WTC11 (cell line): ENCODE results near the gene WNK2. TPM values are rescaled to one million over a fixed set of nuclear protein-coding genes. Genes with fewer than 3 reads are reported as not detected.

Experiments used
- ATAC-seq: fragments of 200-7000 bp; cut with Tn5 transposase; 2 replicates; pipeline ENCODE4 v1.10.0; 2021; ENCODE audit warnings: mild to moderate bottlenecking, moderate library complexity
- CTCF ChIA-PET: fragments of 300-600 bp; sonication (Branson Sonifier 250); formaldehyde crosslinking; loops from one replicate; lab custom pipeline; 2021; ENCODE audit warnings: antibody characterized with exemption; lab: Charles Lee
- POLR2A ChIA-PET: fragments of 350-600 bp; sonication (Branson Sonifier 250); formaldehyde crosslinking; loops from one replicate; lab custom pipeline; 2021; ENCODE audit warnings: antibody characterized with exemption; lab: Charles Lee
- DNase-seq: peaks from one replicate; pipeline ENCODE4 v3.0.0; 2021; ENCODE audit warnings: low spot score
- H3K27ac Mint-ChIP-seq: 2 replicates; pipeline ENCODE4 v1.8.0; 2021; ENCODE audit warnings: mixed read lengths
- H3K27me3 Mint-ChIP-seq: 2 replicates; pipeline ENCODE4 v1.8.0; 2021; ENCODE audit warnings: low read depth, mild to moderate bottlenecking, moderate library complexity, mixed read lengths
- H3K36me3 Mint-ChIP-seq: 2 replicates; pipeline ENCODE4 v1.8.0; 2021; ENCODE audit warnings: mixed read lengths
- H3K4me1 Mint-ChIP-seq: 2 replicates; pipeline ENCODE4 v1.8.0; 2022; ENCODE audit warnings: mixed read lengths
- H3K4me3 Mint-ChIP-seq: 2 replicates; pipeline ENCODE4 v1.8.0; 2021; ENCODE audit warnings: mild to moderate bottlenecking, moderate library complexity, mixed read lengths
- H3K9me3 Mint-ChIP-seq: 2 replicates; pipeline ENCODE4 v1.8.0; 2021; ENCODE audit warnings: mixed read lengths
- CREM ChIP-seq: sonication (generic); formaldehyde crosslinking; IDR thresholded peaks from 2 replicates; pipeline ENCODE4 v1.8.1; 2022; ENCODE audit warnings: mild to moderate bottlenecking, missing genetic modification reagents, moderate library complexity
- ETV6 ChIP-seq: sonication (generic); formaldehyde crosslinking; IDR thresholded peaks from 2 replicates; pipeline ENCODE4 v1.8.1; 2022; ENCODE audit warnings: mild to moderate bottlenecking, missing genetic modification reagents
- FOXP1 ChIP-seq: sonication (generic); formaldehyde crosslinking; IDR thresholded peaks from 2 replicates; pipeline ENCODE4 v1.8.0; 2022; ENCODE audit warnings: missing genetic modification reagents, mild to moderate bottlenecking, moderate library complexity, borderline replicate concordance
- NR3C1 ChIP-seq: sonication (generic); formaldehyde crosslinking; conservative IDR thresholded peaks from 2 replicates; pipeline ENCODE4 v1.8.1; 2023; ENCODE audit warnings: low read depth, mild to moderate bottlenecking, missing genetic modification reagents
- RELA ChIP-seq: sonication (generic); formaldehyde crosslinking; IDR thresholded peaks from 2 replicates; pipeline ENCODE4 v1.8.1; 2022; ENCODE audit warnings: missing genetic modification reagents, mild to moderate bottlenecking, borderline replicate concordance
- TEAD1 ChIP-seq: sonication (generic); formaldehyde crosslinking; IDR thresholded peaks from 2 replicates; pipeline ENCODE4 v1.8.0; 2022; ENCODE audit warnings: mild to moderate bottlenecking, missing genetic modification reagents
- ZBTB21 ChIP-seq: sonication (generic); formaldehyde crosslinking; IDR thresholded peaks from 2 replicates; pipeline ENCODE4 v1.8.1; 2023; ENCODE audit warnings: mild to moderate bottlenecking, missing genetic modification reagents, borderline replicate concordance
- ZNF138 ChIP-seq: sonication (generic); formaldehyde crosslinking; conservative IDR thresholded peaks from 2 replicates; pipeline ENCODE4 v1.8.1; 2022; ENCODE audit warnings: mild to moderate bottlenecking, moderate library complexity, missing genetic modification reagents
- ZNF317 ChIP-seq: sonication (generic); formaldehyde crosslinking; IDR thresholded peaks from 2 replicates; pipeline ENCODE4 v1.8.1; 2023; ENCODE audit warnings: low read depth, mild to moderate bottlenecking, moderate library complexity, missing genetic modification reagents, borderline replicate concordance
- total RNA-seq: library from RNA; stranded (reverse); gene quantifications from 3 replicates; pipeline ENCODE4 v1.2.3, GENCODE V29; 2021
- TF ChIP-seq, protein P1 (sequence below): sonication (generic); formaldehyde crosslinking; IDR thresholded peaks from 2 replicates; pipeline ENCODE4 v1.8.1; 2022; ENCODE audit warnings: mild to moderate bottlenecking, moderate library complexity, missing genetic modification reagents
- TF ChIP-seq, protein P2 (sequence below): fragments of 250-450 bp; sonication (Bioruptor Pico); IDR thresholded peaks from 2 replicates; pipeline ENCODE4 v2.1.2; 2022; ENCODE audit warnings: mild to moderate bottlenecking, moderate library complexity
- TF ChIP-seq, protein P3 (sequence below): sonication (generic); formaldehyde crosslinking; IDR thresholded peaks from 2 replicates; pipeline ENCODE4 v1.8.1; 2022; ENCODE audit warnings: mild to moderate bottlenecking, missing genetic modification reagents, moderate library complexity, borderline replicate concordance
- TF ChIP-seq, protein P4 (sequence below): sonication (generic); formaldehyde crosslinking; IDR thresholded peaks from 2 replicates; pipeline ENCODE4 v1.8.0; 2023; ENCODE audit warnings: mild to moderate bottlenecking, missing genetic modification reagents
- TF ChIP-seq, protein P5 (sequence below): sonication (generic); formaldehyde crosslinking; IDR thresholded peaks from 2 replicates; pipeline ENCODE4 v1.8.0; 2022; ENCODE audit warnings: mild to moderate bottlenecking, missing genetic modification reagents
- TF ChIP-seq, protein P6 (sequence below): sonication (generic); formaldehyde crosslinking; IDR thresholded peaks from 2 replicates; pipeline ENCODE4 v1.8.1; 2022; ENCODE audit warnings: low read depth, missing genetic modification reagents, borderline replicate concordance
- TF ChIP-seq, protein P7 (sequence below): sonication (generic); formaldehyde crosslinking; IDR thresholded peaks from 2 replicates; pipeline ENCODE4 v1.8.0; 2022; ENCODE audit warnings: mild to moderate bottlenecking, missing genetic modification reagents
- TF ChIP-seq, protein P8 (sequence below): sonication (generic); formaldehyde crosslinking; IDR thresholded peaks from 2 replicates; pipeline ENCODE4 v1.8.1; 2023; ENCODE audit warnings: mild to moderate bottlenecking, missing genetic modification reagents, moderate library complexity

WNK2 gene
- total RNA-seq, 1 experiment from 2014 or later = 120 TPM

DNA sequence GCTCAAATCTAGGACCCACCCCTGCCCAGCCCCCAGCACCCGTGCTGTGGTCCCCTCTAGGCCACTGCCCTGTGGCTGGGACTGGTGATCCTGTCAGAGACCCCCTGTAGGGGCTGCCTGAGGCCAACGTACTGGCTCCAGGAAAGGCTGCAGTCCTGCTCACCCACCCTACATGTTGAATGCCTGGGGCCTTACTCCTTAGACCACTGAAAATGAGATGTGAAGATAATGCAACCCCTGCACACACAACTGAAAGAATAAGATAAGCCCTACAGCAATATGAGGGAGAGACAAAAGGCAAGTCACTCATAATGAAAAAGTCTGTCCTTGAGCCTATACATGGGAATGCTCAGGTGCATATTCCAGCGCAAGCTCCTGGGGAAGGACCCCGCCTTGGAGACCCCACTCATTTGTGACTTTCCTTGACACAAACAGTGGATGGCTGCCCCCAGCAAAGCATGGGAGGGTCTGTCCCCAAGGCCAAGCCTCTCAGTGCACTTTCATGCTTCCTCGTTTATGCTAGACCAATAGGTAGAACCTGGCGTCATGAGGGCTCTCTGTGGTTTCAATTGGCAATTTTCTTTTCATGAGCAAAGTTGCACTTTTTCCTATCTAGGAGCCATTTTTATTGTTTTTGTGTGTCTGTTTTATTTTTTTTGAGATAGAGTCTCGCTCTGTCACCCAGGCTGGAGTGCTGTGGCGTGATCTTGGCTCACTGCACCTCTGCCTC lies 12.5 kb upstream of the WNK2 start:
- Mint-ChIP-seq H3K27me3 (peaks cover 3% of the 10 kb centered on the region; the same call in 1 of the 2 replicates), H3K36me3 (no peaks in the 10 kb centered on the region), H3K4me3 (no peak overlapping the region), H3K4me1 (no peaks in the 10 kb centered on the region), H3K9me3 (no peaks in the 10 kb centered on the region), H3K27ac (no peak overlapping the region)
- CTCF ChIA-PET = interaction anchor here (1.2 kb wide), 2 partner anchors 127 to 133 kb away, joined by 3 read pairs; no protein-coding TSS in a partner anchor
- POLR2A ChIA-PET = no interaction called here
- DNase-seq = no peak
- no peak for TF ChIP-seq FOXP1 (CRISPR knock-in tag)
- TF ChIP-seq, protein P1, sequence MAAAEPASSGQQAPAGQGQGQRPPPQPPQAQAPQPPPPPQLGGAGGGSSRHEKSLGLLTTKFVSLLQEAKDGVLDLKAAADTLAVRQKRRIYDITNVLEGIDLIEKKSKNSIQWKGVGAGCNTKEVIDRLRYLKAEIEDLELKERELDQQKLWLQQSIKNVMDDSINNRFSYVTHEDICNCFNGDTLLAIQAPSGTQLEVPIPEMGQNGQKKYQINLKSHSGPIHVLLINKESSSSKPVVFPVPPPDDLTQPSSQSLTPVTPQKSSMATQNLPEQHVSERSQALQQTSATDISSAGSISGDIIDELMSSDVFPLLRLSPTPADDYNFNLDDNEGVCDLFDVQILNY (CRISPR knock-in tag) = no peak
- TF ChIP-seq, protein P2, sequence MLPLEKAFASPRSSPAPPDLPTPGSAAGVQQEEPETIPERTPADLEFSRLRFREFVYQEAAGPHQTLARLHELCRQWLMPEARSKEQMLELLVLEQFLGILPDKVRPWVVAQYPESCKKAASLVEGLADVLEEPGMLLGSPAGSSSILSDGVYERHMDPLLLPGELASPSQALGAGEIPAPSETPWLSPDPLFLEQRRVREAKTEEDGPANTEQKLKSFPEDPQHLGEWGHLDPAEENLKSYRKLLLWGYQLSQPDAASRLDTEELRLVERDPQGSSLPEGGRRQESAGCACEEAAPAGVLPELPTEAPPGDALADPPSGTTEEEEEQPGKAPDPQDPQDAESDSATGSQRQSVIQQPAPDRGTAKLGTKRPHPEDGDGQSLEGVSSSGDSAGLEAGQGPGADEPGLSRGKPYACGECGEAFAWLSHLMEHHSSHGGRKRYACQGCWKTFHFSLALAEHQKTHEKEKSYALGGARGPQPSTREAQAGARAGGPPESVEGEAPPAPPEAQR (CRISPR knock-in tag) = no peak
- TF ChIP-seq, protein P3, sequence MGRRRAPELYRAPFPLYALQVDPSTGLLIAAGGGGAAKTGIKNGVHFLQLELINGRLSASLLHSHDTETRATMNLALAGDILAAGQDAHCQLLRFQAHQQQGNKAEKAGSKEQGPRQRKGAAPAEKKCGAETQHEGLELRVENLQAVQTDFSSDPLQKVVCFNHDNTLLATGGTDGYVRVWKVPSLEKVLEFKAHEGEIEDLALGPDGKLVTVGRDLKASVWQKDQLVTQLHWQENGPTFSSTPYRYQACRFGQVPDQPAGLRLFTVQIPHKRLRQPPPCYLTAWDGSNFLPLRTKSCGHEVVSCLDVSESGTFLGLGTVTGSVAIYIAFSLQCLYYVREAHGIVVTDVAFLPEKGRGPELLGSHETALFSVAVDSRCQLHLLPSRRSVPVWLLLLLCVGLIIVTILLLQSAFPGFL (CRISPR knock-in tag) = no peak
- no peak for ATAC-seq

DNA sequence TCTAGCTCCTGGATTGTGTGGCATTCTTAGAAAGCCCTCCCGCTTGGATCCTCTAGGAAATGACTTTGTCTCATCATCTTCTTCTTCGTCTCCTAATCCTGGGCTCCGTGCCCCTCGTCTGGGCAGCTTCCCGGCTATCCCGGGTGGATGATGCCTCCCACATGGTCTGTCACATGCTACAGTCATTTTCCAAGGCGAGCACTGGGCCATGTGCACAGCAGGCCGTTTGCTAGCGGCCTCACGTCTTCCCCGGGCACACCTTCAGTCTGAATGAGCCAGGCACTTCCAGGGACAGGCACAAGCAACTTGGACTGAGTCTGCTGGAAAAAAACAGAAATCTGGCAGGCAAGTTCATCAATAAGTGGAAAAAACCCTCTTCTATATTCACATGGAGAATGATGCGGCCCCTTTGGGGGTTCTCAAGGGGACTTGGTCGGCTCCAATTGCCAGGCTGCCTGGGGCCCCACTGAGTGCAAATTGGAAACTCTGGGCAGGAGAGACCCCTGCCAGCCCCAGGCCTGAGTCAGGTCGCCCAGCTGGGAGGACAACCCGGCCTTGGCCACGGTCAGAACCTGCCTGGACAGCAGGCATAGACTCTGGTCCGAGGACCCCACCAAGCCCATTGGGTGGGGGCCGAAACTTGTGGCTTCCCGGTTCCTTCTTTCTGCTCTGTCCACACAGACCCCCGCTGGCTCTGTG lies 11.1 kb upstream of the WNK2 start:
- ATAC-seq (no peak), DNase-seq (no peak)
- H3K27ac Mint-ChIP-seq = no peak overlapping the region
- H3K9me3 Mint-ChIP-seq = no peaks in the 10 kb centered on the region
- CTCF ChIA-PET = interaction anchor here (0.6 to 2.7 kb wide), 4 partner anchors 18 to 288 kb away, joined by 3 to 13 read pairs (median 3); no protein-coding TSS in a partner anchor
- TF ChIP-seq, protein P3 (CRISPR knock-in tag) = no peak
- no peak for TF ChIP-seq ZNF138 (CRISPR knock-in tag)
- no peak for TF ChIP-seq RELA
- TF ChIP-seq, protein P4, sequence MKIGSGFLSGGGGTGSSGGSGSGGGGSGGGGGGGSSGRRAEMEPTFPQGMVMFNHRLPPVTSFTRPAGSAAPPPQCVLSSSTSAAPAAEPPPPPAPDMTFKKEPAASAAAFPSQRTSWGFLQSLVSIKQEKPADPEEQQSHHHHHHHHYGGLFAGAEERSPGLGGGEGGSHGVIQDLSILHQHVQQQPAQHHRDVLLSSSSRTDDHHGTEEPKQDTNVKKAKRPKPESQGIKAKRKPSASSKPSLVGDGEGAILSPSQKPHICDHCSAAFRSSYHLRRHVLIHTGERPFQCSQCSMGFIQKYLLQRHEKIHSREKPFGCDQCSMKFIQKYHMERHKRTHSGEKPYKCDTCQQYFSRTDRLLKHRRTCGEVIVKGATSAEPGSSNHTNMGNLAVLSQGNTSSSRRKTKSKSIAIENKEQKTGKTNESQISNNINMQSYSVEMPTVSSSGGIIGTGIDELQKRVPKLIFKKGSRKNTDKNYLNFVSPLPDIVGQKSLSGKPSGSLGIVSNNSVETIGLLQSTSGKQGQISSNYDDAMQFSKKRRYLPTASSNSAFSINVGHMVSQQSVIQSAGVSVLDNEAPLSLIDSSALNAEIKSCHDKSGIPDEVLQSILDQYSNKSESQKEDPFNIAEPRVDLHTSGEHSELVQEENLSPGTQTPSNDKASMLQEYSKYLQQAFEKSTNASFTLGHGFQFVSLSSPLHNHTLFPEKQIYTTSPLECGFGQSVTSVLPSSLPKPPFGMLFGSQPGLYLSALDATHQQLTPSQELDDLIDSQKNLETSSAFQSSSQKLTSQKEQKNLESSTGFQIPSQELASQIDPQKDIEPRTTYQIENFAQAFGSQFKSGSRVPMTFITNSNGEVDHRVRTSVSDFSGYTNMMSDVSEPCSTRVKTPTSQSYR (CRISPR knock-in tag) = no peak
- TF ChIP-seq, protein P5, sequence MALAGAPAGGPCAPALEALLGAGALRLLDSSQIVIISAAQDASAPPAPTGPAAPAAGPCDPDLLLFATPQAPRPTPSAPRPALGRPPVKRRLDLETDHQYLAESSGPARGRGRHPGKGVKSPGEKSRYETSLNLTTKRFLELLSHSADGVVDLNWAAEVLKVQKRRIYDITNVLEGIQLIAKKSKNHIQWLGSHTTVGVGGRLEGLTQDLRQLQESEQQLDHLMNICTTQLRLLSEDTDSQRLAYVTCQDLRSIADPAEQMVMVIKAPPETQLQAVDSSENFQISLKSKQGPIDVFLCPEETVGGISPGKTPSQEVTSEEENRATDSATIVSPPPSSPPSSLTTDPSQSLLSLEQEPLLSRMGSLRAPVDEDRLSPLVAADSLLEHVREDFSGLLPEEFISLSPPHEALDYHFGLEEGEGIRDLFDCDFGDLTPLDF = no peak
- TF ChIP-seq ZBTB21 (CRISPR knock-in tag) = no peak
- TF ChIP-seq, protein P6, sequence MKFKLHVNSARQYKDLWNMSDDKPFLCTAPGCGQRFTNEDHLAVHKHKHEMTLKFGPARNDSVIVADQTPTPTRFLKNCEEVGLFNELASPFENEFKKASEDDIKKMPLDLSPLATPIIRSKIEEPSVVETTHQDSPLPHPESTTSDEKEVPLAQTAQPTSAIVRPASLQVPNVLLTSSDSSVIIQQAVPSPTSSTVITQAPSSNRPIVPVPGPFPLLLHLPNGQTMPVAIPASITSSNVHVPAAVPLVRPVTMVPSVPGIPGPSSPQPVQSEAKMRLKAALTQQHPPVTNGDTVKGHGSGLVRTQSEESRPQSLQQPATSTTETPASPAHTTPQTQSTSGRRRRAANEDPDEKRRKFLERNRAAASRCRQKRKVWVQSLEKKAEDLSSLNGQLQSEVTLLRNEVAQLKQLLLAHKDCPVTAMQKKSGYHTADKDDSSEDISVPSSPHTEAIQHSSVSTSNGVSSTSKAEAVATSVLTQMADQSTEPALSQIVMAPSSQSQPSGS (CRISPR knock-in tag) = no peak
- no peak for TF ChIP-seq CREM (CRISPR knock-in tag)
- no peak for TF ChIP-seq NR3C1
- TF ChIP-seq, protein P7, sequence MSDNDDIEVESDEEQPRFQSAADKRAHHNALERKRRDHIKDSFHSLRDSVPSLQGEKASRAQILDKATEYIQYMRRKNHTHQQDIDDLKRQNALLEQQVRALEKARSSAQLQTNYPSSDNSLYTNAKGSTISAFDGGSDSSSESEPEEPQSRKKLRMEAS = no peak
- TF ChIP-seq ZNF317 (CRISPR knock-in tag) = no peak
- TF ChIP-seq ETV6 (CRISPR knock-in tag) = no peak
- TF ChIP-seq TEAD1 (CRISPR knock-in tag) = no peak
- TF ChIP-seq, protein P8, sequence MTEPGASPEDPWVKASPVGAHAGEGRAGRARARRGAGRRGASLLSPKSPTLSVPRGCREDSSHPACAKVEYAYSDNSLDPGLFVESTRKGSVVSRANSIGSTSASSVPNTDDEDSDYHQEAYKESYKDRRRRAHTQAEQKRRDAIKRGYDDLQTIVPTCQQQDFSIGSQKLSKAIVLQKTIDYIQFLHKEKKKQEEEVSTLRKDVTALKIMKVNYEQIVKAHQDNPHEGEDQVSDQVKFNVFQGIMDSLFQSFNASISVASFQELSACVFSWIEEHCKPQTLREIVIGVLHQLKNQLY (CRISPR knock-in tag) = no peak
- H3K36me3 Mint-ChIP-seq = no peaks in the 10 kb centered on the region
- H3K4me3 Mint-ChIP-seq = no peak overlapping the region
- POLR2A ChIA-PET = no interaction called here
- H3K4me1 Mint-ChIP-seq = no peaks in the 10 kb centered on the region
- H3K27me3 Mint-ChIP-seq = peaks cover 3% of the 10 kb centered on the region; the same call in 1 of the 2 replicates
